Measurements from ENCODE around the gene ANXA1. TPM values are rescaled to one million over a fixed set of nuclear protein-coding genes. Genes with fewer than 3 reads are reported as not detected.

The ANXA1 gene
- total RNA-seq, 1 experiment from 2014 or later = 2.1 TPM

GRCh38 chr9:73132034-73132776 is 19.5 kb upstream of the ANXA1 start:
- Mint-ChIP-seq H3K27ac (no peak overlapping the region; the same call in 1 of the 2 replicates), H3K27me3 (ENCODE audit: low read depth) (no peaks in the 10 kb centered on the region), H3K4me3 (no peak overlapping the region), H3K4me1 (peaks cover 15% of the 10 kb centered on the region), H3K9me3 (no peaks in the 10 kb centered on the region), H3K36me3 (no peaks in the 10 kb centered on the region)
- ChIA-PET CTCF (no interaction called here), POLR2A (no interaction called here)
- peak; percentile 14 for DNase-seq (ENCODE audit: low spot score)
- ATAC-seq = peak; percentile 71
- TF ChIP-seq MXD4 (CRISPR knock-in tag; IDR thresholded peaks at IDR 0.05; ENCODE audit: borderline replicate concordance) (no peak), CDX4 (CRISPR knock-in tag; IDR thresholded peaks at IDR 0.05; ENCODE audit: borderline replicate concordance) (no peak), HMGXB4 (CRISPR knock-in tag; IDR thresholded peaks at IDR 0.05) (no peak), MAX (CRISPR knock-in tag; IDR thresholded peaks at IDR 0.05) (no peak), SP1 (CRISPR knock-in tag; conservative IDR thresholded peaks at IDR 0.05) (no peak), CREB1 (CRISPR knock-in tag; IDR thresholded peaks at IDR 0.05) (no peak), ZNF423 (CRISPR knock-in tag; IDR thresholded peaks at IDR 0.05) (no peak), ARID4B (CRISPR knock-in tag; IDR thresholded peaks at IDR 0.05; ENCODE audit: borderline replicate concordance) (no peak), NR3C1 (CRISPR knock-in tag; conservative IDR thresholded peaks at IDR 0.05; ENCODE audit: low read depth) (no peak), ERG (CRISPR knock-in tag; IDR thresholded peaks at IDR 0.05) (no peak), ZNF317 (CRISPR knock-in tag; IDR thresholded peaks at IDR 0.05; ENCODE audit: borderline replicate concordance, low read depth) (no peak), ATF3 (CRISPR knock-in tag; conservative IDR thresholded peaks at IDR 0.05) (no peak), NFE2L1 (CRISPR knock-in tag; IDR thresholded peaks at IDR 0.05) (no peak), GTF2I (CRISPR knock-in tag; conservative IDR thresholded peaks at IDR 0.05) (no peak), ETV6 (CRISPR knock-in tag; IDR thresholded peaks at IDR 0.05) (no peak), ZNF416 (CRISPR knock-in tag; IDR thresholded peaks at IDR 0.05) (no peak), ESRRA (CRISPR knock-in tag; IDR thresholded peaks at IDR 0.05; ENCODE audit: borderline replicate concordance) (no peak), ATF6 (CRISPR knock-in tag; IDR thresholded peaks at IDR 0.05) (no peak)
